ENCODE measurements around the gene NCOA1.

NCOA1 gene

GRCh38 chr2:24657818-24658217 lies 166.8 kb downstream of the NCOA1 start:
- CTCF ChIA-PET, result no interaction called here

GRCh38 chr2:24658531-24659202 lies 167.6 kb downstream of the NCOA1 start:
- ChIA-PET CTCF (interaction anchor here (0.6 to 0.8 kb wide), 3 partner anchors 13 to 537 kb away, joined by 3 to 5 read pairs (median 4); no protein-coding TSS in a partner anchor), POLR2A (no interaction called here)
- Histone ChIP-seq H3K9me3 (ENCODE audit: control insufficient read depth, insufficient read depth, low read depth, low read length) (no peaks in the 10 kb centered on the region), H3K27ac (ENCODE audit: extremely low read depth, low read depth, low read length) (no peak overlapping the region), H3K36me3 (ENCODE audit: control insufficient read depth in 2 of 2, insufficient read depth in 1 of 2, low read length in 2 of 2) (no peaks in the 10 kb centered on the region), H3K4me3 (ENCODE audit: low read depth, low read length) (no peak overlapping the region), H3K4me1 (ENCODE audit: control insufficient read depth, insufficient read depth, low read length) (peaks cover 5% of the 10 kb centered on the region; the same call in 1 of the 2 replicates)
- TF ChIP-seq ZSCAN18 (tag by site-specific recombination; IDR thresholded peaks at IDR 0.05) (no peak), GLIS2 (tag by site-specific recombination; IDR thresholded peaks at IDR 0.05) (no peak), PRDM1 (tag by site-specific recombination; IDR thresholded peaks at IDR 0.05) (no peak), SP7 (tag by site-specific recombination; IDR thresholded peaks at IDR 0.05) (no peak), ZNF585B (tag by site-specific recombination; IDR thresholded peaks at IDR 0.05) (no peak), ZNF521 (tag by site-specific recombination; IDR thresholded peaks at IDR 0.05) (no peak), ZBTB10 (tag by site-specific recombination; IDR thresholded peaks at IDR 0.05) (no peak), ZSCAN16 (tag by site-specific recombination; IDR thresholded peaks at IDR 0.05) (no peak), ZNF426 (tag by site-specific recombination; IDR thresholded peaks at IDR 0.05) (no peak), ZNF2 (tag by site-specific recombination; IDR thresholded peaks at IDR 0.05) (no peak), ZNF830 (tag by site-specific recombination; IDR thresholded peaks at IDR 0.05; ENCODE audit: low read depth) (no peak)

More at GRCh38 chr2:24657818-24658217, 166.8 kb downstream of the NCOA1 start:
- Histone ChIP-seq H3K4me3 (ENCODE audit: low read depth, low read length) (no peak overlapping the region), H3K36me3 (ENCODE audit: control insufficient read depth in 2 of 2, insufficient read depth in 1 of 2, low read length in 2 of 2) (no peaks in the 10 kb centered on the region), H3K9me3 (ENCODE audit: control insufficient read depth, insufficient read depth, low read depth, low read length) (no peaks in the 10 kb centered on the region), H3K4me1 (ENCODE audit: control insufficient read depth, insufficient read depth, low read length) (peaks cover 5% of the 10 kb centered on the region), H3K27ac (ENCODE audit: extremely low read depth, low read depth, low read length) (no peak overlapping the region)
- no peak for TF ChIP-seq BCL11B (tag by site-specific recombination; IDR thresholded peaks at IDR 0.05; ENCODE audit: low read depth)
- no peak for TF ChIP-seq ZNF664 (tag by site-specific recombination; IDR thresholded peaks at IDR 0.05)
- TF ChIP-seq ZNF837 (tag by site-specific recombination; IDR thresholded peaks at IDR 0.05), result no peak
- TF ChIP-seq ZNF548 (tag by site-specific recombination; IDR thresholded peaks at IDR 0.05), result no peak
- no peak for TF ChIP-seq ZNF157 (tag by site-specific recombination; IDR thresholded peaks at IDR 0.05)
- TF ChIP-seq ZNF426 (tag by site-specific recombination; IDR thresholded peaks at IDR 0.05), result no peak
- no peak for TF ChIP-seq ZNF488 (tag by site-specific recombination; IDR thresholded peaks at IDR 0.05)
- TF ChIP-seq PATZ1 (tag by site-specific recombination; IDR thresholded peaks at IDR 0.05), result no peak
- no peak for TF ChIP-seq ZNF791 (tag by site-specific recombination; IDR thresholded peaks at IDR 0.05)
- no peak for TF ChIP-seq PRDM6 (tag by site-specific recombination; IDR thresholded peaks at IDR 0.05)
- TF ChIP-seq ZNF529 (tag by site-specific recombination; IDR thresholded peaks at IDR 0.05; ENCODE audit: insufficient replicate concordance), result no peak
- TF ChIP-seq SCRT1 (tag by site-specific recombination; IDR thresholded peaks at IDR 0.05; ENCODE audit: borderline replicate concordance), result no peak
- no peak for TF ChIP-seq ZNF184 (tag by site-specific recombination; IDR thresholded peaks at IDR 0.05)
- no peak for TF ChIP-seq ZIC2 (tag by site-specific recombination; IDR thresholded peaks at IDR 0.05)
- TF ChIP-seq ZSCAN23 (tag by site-specific recombination; IDR thresholded peaks at IDR 0.05), result no peak
- no peak for TF ChIP-seq YY2 (tag by site-specific recombination; IDR thresholded peaks at IDR 0.05)
- POLR2A ChIA-PET, result no interaction called here
